WTC11 (cell line): Measurements from ENCODE around the gene CPEB3. TPM values are rescaled to one million over a fixed set of nuclear protein-coding genes. Genes with fewer than 3 reads are reported as not detected.
A peak's percentile ranks its signal among the peaks of the same experiment; 100 is the strongest.

Source experiments
- ATAC-seq: fragments of 200-7000 bp; cut with Tn5 transposase; 2 replicates; pipeline ENCODE4 v1.10.0; 2021; ENCODE audit warnings: mild to moderate bottlenecking, moderate library complexity
- CTCF ChIA-PET: fragments of 300-600 bp; sonication (Branson Sonifier 250); formaldehyde crosslinking; loops from one replicate; lab custom pipeline; 2021; ENCODE audit warnings: antibody characterized with exemption; lab: Charles Lee
- POLR2A ChIA-PET: fragments of 350-600 bp; sonication (Branson Sonifier 250); formaldehyde crosslinking; loops from one replicate; lab custom pipeline; 2021; ENCODE audit warnings: antibody characterized with exemption; lab: Charles Lee
- DNase-seq: peaks from one replicate; pipeline ENCODE4 v3.0.0; 2021; ENCODE audit warnings: low spot score
- H3K27ac Mint-ChIP-seq: 2 replicates; pipeline ENCODE4 v1.8.0; 2021; ENCODE audit warnings: mixed read lengths
- H3K27me3 Mint-ChIP-seq: 2 replicates; pipeline ENCODE4 v1.8.0; 2021; ENCODE audit warnings: low read depth, mild to moderate bottlenecking, moderate library complexity, mixed read lengths
- H3K36me3 Mint-ChIP-seq: 2 replicates; pipeline ENCODE4 v1.8.0; 2021; ENCODE audit warnings: mixed read lengths
- H3K4me1 Mint-ChIP-seq: 2 replicates; pipeline ENCODE4 v1.8.0; 2022; ENCODE audit warnings: mixed read lengths
- H3K4me3 Mint-ChIP-seq: 2 replicates; pipeline ENCODE4 v1.8.0; 2021; ENCODE audit warnings: mild to moderate bottlenecking, moderate library complexity, mixed read lengths
- H3K9me3 Mint-ChIP-seq: 2 replicates; pipeline ENCODE4 v1.8.0; 2021; ENCODE audit warnings: mixed read lengths
- AFF4 ChIP-seq: sonication (generic); formaldehyde crosslinking; IDR thresholded peaks from 2 replicates; pipeline ENCODE4 v1.8.1; 2023; ENCODE audit warnings: mild to moderate bottlenecking, missing genetic modification reagents, borderline replicate concordance
- ATF1 ChIP-seq: sonication (generic); formaldehyde crosslinking; IDR thresholded peaks from 2 replicates; pipeline ENCODE4 v1.8.1; 2023; ENCODE audit warnings: mild to moderate bottlenecking, moderate library complexity, missing genetic modification reagents
- E2F1 ChIP-seq: sonication (generic); formaldehyde crosslinking; IDR thresholded peaks from 2 replicates; pipeline ENCODE4 v1.8.0; 2022; ENCODE audit warnings: mild to moderate bottlenecking, missing genetic modification reagents
- ELF4 ChIP-seq: sonication (generic); formaldehyde crosslinking; IDR thresholded peaks from 2 replicates; pipeline ENCODE4 v1.8.1; 2022; ENCODE audit warnings: low read depth, mild to moderate bottlenecking, moderate library complexity, missing genetic modification reagents
- ESRRA ChIP-seq: sonication (generic); formaldehyde crosslinking; IDR thresholded peaks from 2 replicates; pipeline ENCODE4 v1.8.1; 2022; ENCODE audit warnings: mild to moderate bottlenecking, missing genetic modification reagents, borderline replicate concordance
- FOXK1 ChIP-seq: sonication (generic); formaldehyde crosslinking; IDR thresholded peaks from 2 replicates; pipeline ENCODE4 v1.8.0; 2022; ENCODE audit warnings: mild to moderate bottlenecking, moderate library complexity, missing genetic modification reagents
- IRF2 ChIP-seq: sonication (generic); formaldehyde crosslinking; IDR thresholded peaks from 2 replicates; pipeline ENCODE4 v1.8.0; 2022; ENCODE audit warnings: low read depth, missing genetic modification reagents, borderline replicate concordance
- NFYB ChIP-seq: sonication (generic); formaldehyde crosslinking; conservative IDR thresholded peaks from 2 replicates; pipeline ENCODE4 v1.8.0; 2022; ENCODE audit warnings: low read depth, missing genetic modification reagents
- PREB ChIP-seq: sonication (generic); formaldehyde crosslinking; IDR thresholded peaks from 2 replicates; pipeline ENCODE4 v1.8.1; 2022; ENCODE audit warnings: mild to moderate bottlenecking, missing genetic modification reagents, moderate library complexity, borderline replicate concordance
- PRRX2 ChIP-seq: fragments of 250-450 bp; sonication (Bioruptor Pico); IDR thresholded peaks from 2 replicates; pipeline ENCODE4 v1.8.0; 2021; ENCODE audit warnings: mild to moderate bottlenecking
- SOX15 ChIP-seq: fragments of 250-450 bp; sonication (Bioruptor Pico); IDR thresholded peaks from 2 replicates; pipeline ENCODE4 v1.9.0; 2021; ENCODE audit warnings: mild to moderate bottlenecking
- SP1 ChIP-seq: sonication (generic); formaldehyde crosslinking; conservative IDR thresholded peaks from 2 replicates; pipeline ENCODE4 v1.8.1; 2022; ENCODE audit warnings: missing genetic modification reagents
- TCF7 ChIP-seq: sonication (generic); formaldehyde crosslinking; IDR thresholded peaks from 2 replicates; pipeline ENCODE4 v1.8.0; 2022; ENCODE audit warnings: mild to moderate bottlenecking, low read depth, missing genetic modification reagents, moderate library complexity
- TEAD4 ChIP-seq: sonication (generic); formaldehyde crosslinking; IDR thresholded peaks from 2 replicates; pipeline ENCODE4 v1.8.0; 2022; ENCODE audit warnings: mild to moderate bottlenecking, missing genetic modification reagents
- USF1 ChIP-seq: sonication (generic); formaldehyde crosslinking; IDR thresholded peaks from 2 replicates; pipeline ENCODE4 v1.8.0; 2022; ENCODE audit warnings: mild to moderate bottlenecking, missing genetic modification reagents
- USF2 ChIP-seq: sonication (generic); formaldehyde crosslinking; IDR thresholded peaks from 2 replicates; pipeline ENCODE4 v1.8.1; 2023; ENCODE audit warnings: mild to moderate bottlenecking, missing genetic modification reagents, moderate library complexity
- ZBTB43 ChIP-seq: sonication (generic); formaldehyde crosslinking; IDR thresholded peaks from 2 replicates; pipeline ENCODE4 v1.8.1; 2023; ENCODE audit warnings: mild to moderate bottlenecking, missing genetic modification reagents
- ZNF219 ChIP-seq: sonication (generic); formaldehyde crosslinking; IDR thresholded peaks from 2 replicates; pipeline ENCODE4 v1.8.0; 2023; ENCODE audit warnings: missing genetic modification reagents, mild to moderate bottlenecking, borderline replicate concordance
- ZNF317 ChIP-seq: sonication (generic); formaldehyde crosslinking; IDR thresholded peaks from 2 replicates; pipeline ENCODE4 v1.8.1; 2023; ENCODE audit warnings: low read depth, mild to moderate bottlenecking, moderate library complexity, missing genetic modification reagents, borderline replicate concordance
- ZNF416 ChIP-seq: fragments of 250-450 bp; sonication (Bioruptor Pico); IDR thresholded peaks from 2 replicates; pipeline ENCODE4 v1.9.0; 2021; ENCODE audit warnings: mild to moderate bottlenecking, inconsistent platforms
- ZNF423 ChIP-seq: fragments of 250-450 bp; sonication (Bioruptor Pico); IDR thresholded peaks from 2 replicates; pipeline ENCODE4 v2.1.2; 2022; ENCODE audit warnings: mild to moderate bottlenecking, moderate library complexity
- total RNA-seq: library from RNA; stranded (reverse); gene quantifications from 3 replicates; pipeline ENCODE4 v1.2.3, GENCODE V29; 2021

Gene CPEB3
- total RNA-seq, 1 experiment from 2014 or later, result 2.4 TPM

GRCh38 chr10:92309272-92309671, 18.4 kb upstream of the CPEB3 start:
- no peak for ATAC-seq
- Mint-ChIP-seq H3K27me3 (no peaks in the 10 kb centered on the region), H3K4me3 (no peak overlapping the region), H3K27ac (no peak overlapping the region), H3K36me3 (peaks cover 27% of the 10 kb centered on the region), H3K4me1 (peaks cover 47% of the 10 kb centered on the region), H3K9me3 (no peaks in the 10 kb centered on the region)
- TF ChIP-seq E2F1 (CRISPR knock-in tag), result no peak
- no peak for TF ChIP-seq ZNF423
- TF ChIP-seq SOX15 (CRISPR knock-in tag), result no peak
- no peak for TF ChIP-seq NFYB (CRISPR knock-in tag)
- TF ChIP-seq AFF4 (CRISPR knock-in tag), result no peak
- TF ChIP-seq IRF2 (CRISPR knock-in tag), result no peak
- TF ChIP-seq PRRX2 (CRISPR knock-in tag), result no peak
- TF ChIP-seq ZBTB43 (CRISPR knock-in tag), result no peak
- TF ChIP-seq ELF4 (CRISPR knock-in tag), result no peak
- TF ChIP-seq FOXK1, result no peak
- TF ChIP-seq TEAD4 (CRISPR knock-in tag), result no peak
- TF ChIP-seq PREB (CRISPR knock-in tag), result no peak
- POLR2A ChIA-PET, result no interaction called here
- CTCF ChIA-PET, result interaction anchor here (0.7 kb wide), 1 partner anchor 551 kb away, joined by 3 read pairs; no protein-coding TSS in a partner anchor
- DNase-seq, result no peak

- DNase-seq (no peak), ATAC-seq (peak; percentile 91)
- no peaks in the 10 kb centered on the region for H3K9me3 Mint-ChIP-seq
- H3K36me3 Mint-ChIP-seq, result peaks cover 3% of the 10 kb centered on the region; the same call in 1 of the 2 replicates
- peak overlapping the region; percentile 90 for H3K27ac Mint-ChIP-seq
- CTCF ChIA-PET, result interaction anchor here (0.7 to 3.0 kb wide), 2 partner anchors 14 to 217 kb away, joined by 4 to 14 read pairs; partner anchors contain the start of genes CPEB3 and MARCHF5
- H3K4me1 Mint-ChIP-seq, result peaks cover 67% of the 10 kb centered on the region
- peak overlapping the region; percentile 36 for H3K4me3 Mint-ChIP-seq
- POLR2A ChIA-PET, result interaction anchor here (0.6 kb wide), 1 partner anchor 124 kb away, joined by 5 read pairs; no protein-coding TSS in a partner anchor
- H3K27me3 Mint-ChIP-seq, result no peaks in the 10 kb centered on the region
- TF ChIP-seq USF2 (CRISPR knock-in tag) (peak; percentile 32; the same call in 1 of the 2 replicates), ATF1 (CRISPR knock-in tag) (no peak), PRRX2 (CRISPR knock-in tag) (no peak), ESRRA (CRISPR knock-in tag) (no peak), ZNF317 (CRISPR knock-in tag) (no peak), TCF7 (no peak), SP1 (CRISPR knock-in tag) (0 out of 2 replicates have a peak, but pooled peaks have one; percentile 32), USF1 (CRISPR knock-in tag) (0 out of 2 replicates have a peak, but pooled peaks have one; percentile 13), ZBTB43 (CRISPR knock-in tag) (no peak), ZNF219 (CRISPR knock-in tag) (no peak), ZNF416 (no peak)
Observed at GRCh38 chr10:92305133-92306072, 14.5 kb upstream of the CPEB3 start.
